ENCODE results near the gene COQ8B. TPM values are rescaled to one million over a fixed set of nuclear protein-coding genes. Genes with fewer than 3 reads are reported as not detected.

The COQ8B gene
- total RNA-seq, 1 donor from 2014 or later = 26.4 TPM

GRCh38 chr19:40690050-40690692 lies 26.5 kb downstream of the COQ8B start, which contains the start of gene NUMBL:
NUMBL (minus strand) TSS chr19:40690651; CDS start chr19:40690483, 168 bp downstream.
- peak within 1 kb of the TSS; percentile 93 for H3K4me3 Mint-ChIP-seq (ENCODE audit: unreplicated experiment)

DNA sequence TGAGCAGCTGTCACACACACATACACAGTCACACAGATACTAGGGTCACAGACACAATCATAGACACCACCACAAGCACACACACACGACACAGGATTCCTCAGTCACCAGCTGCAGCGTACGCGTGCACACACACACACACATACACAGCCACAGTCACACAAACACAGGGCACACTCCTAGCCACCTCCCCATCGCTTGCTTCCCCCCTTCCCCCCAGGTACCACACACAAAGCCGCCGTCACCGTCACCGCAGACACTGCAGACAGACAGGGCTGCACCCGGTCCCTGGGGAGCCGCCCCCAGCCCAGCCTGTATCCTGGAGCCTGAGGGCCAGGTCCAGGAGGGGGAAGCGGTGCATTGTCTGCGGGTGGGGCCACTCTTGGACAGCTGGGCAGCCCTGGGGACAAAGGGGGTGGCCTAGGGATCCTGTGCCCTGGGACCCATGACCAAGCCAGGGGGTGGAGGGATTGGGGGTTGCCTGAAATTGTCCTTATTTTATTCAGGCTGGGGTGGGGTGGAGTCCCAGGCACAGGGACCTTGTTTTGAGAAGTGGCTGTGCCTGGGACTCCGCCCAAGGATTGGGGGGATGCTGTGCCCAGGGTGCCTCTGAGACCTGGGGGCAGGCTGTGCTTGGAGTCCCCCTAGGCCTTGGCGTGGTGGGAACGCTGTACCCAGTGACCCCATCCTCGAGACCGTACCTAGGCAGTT lies 27.2 kb downstream of the COQ8B start:
- H3K4me3 Mint-ChIP-seq (ENCODE audit: unreplicated experiment) = no peak overlapping the region

More at GRCh38 chr19:40690050-40690692, 26.5 kb downstream of the COQ8B start, which contains the start of gene NUMBL:
- H3K27me3 Mint-ChIP-seq (ENCODE audit: unreplicated experiment) = peaks cover 13% of the 10 kb centered on the region
- H3K4me1 Mint-ChIP-seq (ENCODE audit: unreplicated experiment) = no peaks in the 10 kb centered on the region
- TF ChIP-seq CTCF (IDR thresholded peaks at IDR 0.05; ENCODE audit: unreplicated experiment) = no peak
- no peaks in the 10 kb centered on the region for H3K9me3 Mint-ChIP-seq (ENCODE audit: unreplicated experiment)
- DNase-seq (ENCODE audit: low spot score) = no peak
- peak within 1 kb of the TSS; percentile 74 for H3K27ac Mint-ChIP-seq (ENCODE audit: unreplicated experiment)
- H3K36me3 Mint-ChIP-seq (ENCODE audit: low read depth, unreplicated experiment) = peaks cover 11% of the 10 kb centered on the region

GRCh38 chr19:40688987-40689338 lies 27.7 kb downstream of the COQ8B start:
- no peak for DNase-seq (ENCODE audit: low spot score)
- H3K27ac Mint-ChIP-seq (ENCODE audit: unreplicated experiment) = no peak overlapping the region
- no peaks in the 10 kb centered on the region for H3K9me3 Mint-ChIP-seq (ENCODE audit: unreplicated experiment)
- peaks cover 11% of the 10 kb centered on the region for H3K36me3 Mint-ChIP-seq (ENCODE audit: low read depth, unreplicated experiment)
- no peak overlapping the region for H3K4me3 Mint-ChIP-seq (ENCODE audit: unreplicated experiment)
- no peaks in the 10 kb centered on the region for H3K4me1 Mint-ChIP-seq (ENCODE audit: unreplicated experiment)
- TF ChIP-seq CTCF (IDR thresholded peaks at IDR 0.05; ENCODE audit: unreplicated experiment) = no peak
- peaks cover 11% of the 10 kb centered on the region for H3K27me3 Mint-ChIP-seq (ENCODE audit: unreplicated experiment)

More for the DNA sequence above, 27.2 kb downstream of the COQ8B start:
- Mint-ChIP-seq H3K36me3 (ENCODE audit: low read depth, unreplicated experiment) (peaks cover 14% of the 10 kb centered on the region), H3K27ac (ENCODE audit: unreplicated experiment) (no peak overlapping the region), H3K9me3 (ENCODE audit: unreplicated experiment) (no peaks in the 10 kb centered on the region), H3K4me1 (ENCODE audit: unreplicated experiment) (no peaks in the 10 kb centered on the region), H3K27me3 (ENCODE audit: unreplicated experiment) (peaks cover 13% of the 10 kb centered on the region)
- TF ChIP-seq CTCF (IDR thresholded peaks at IDR 0.05; ENCODE audit: unreplicated experiment) = no peak
- no peak for DNase-seq (ENCODE audit: low spot score)

DNA sequence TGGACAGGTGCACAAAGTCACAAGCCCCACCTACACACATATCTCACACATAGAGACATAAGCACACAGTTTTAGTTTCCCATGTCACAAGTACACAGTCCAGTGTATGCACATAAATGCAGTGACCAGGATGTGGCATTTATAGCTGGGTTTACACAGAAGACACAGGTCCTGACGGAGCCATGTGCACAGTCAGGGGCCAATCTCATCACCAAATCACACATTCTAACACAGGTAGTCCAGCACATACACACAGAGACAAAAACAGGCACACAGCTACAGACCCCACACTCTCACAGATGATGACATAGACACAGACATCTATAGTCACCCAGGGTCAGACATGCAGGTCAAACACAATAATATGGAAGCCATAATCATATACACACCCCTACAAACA lies 28.4 kb downstream of the COQ8B start:
- peaks cover 11% of the 10 kb centered on the region for H3K27me3 Mint-ChIP-seq (ENCODE audit: unreplicated experiment)
- TF ChIP-seq CTCF (IDR thresholded peaks at IDR 0.05; ENCODE audit: unreplicated experiment) = no peak
- no peak overlapping the region for H3K4me3 Mint-ChIP-seq (ENCODE audit: unreplicated experiment)

GRCh38 chr19:40687525-40688016 lies 29.1 kb downstream of the COQ8B start:
- H3K4me1 Mint-ChIP-seq (ENCODE audit: unreplicated experiment) = no peaks in the 10 kb centered on the region
- H3K9me3 Mint-ChIP-seq (ENCODE audit: unreplicated experiment) = no peaks in the 10 kb centered on the region

More for the DNA sequence above, 28.4 kb downstream of the COQ8B start:
- Mint-ChIP-seq H3K36me3 (ENCODE audit: low read depth, unreplicated experiment) (peaks cover 11% of the 10 kb centered on the region), H3K27ac (ENCODE audit: unreplicated experiment) (no peak overlapping the region), H3K4me1 (ENCODE audit: unreplicated experiment) (no peaks in the 10 kb centered on the region), H3K9me3 (ENCODE audit: unreplicated experiment) (no peaks in the 10 kb centered on the region)
- DNase-seq (ENCODE audit: low spot score) = no peak

More at GRCh38 chr19:40687525-40688016, 29.1 kb downstream of the COQ8B start:
- Mint-ChIP-seq H3K27me3 (ENCODE audit: unreplicated experiment) (peaks cover 12% of the 10 kb centered on the region), H3K4me3 (ENCODE audit: unreplicated experiment) (no peak overlapping the region), H3K36me3 (ENCODE audit: low read depth, unreplicated experiment) (peaks cover 11% of the 10 kb centered on the region), H3K27ac (ENCODE audit: unreplicated experiment) (no peak overlapping the region)
- DNase-seq (ENCODE audit: low spot score) = no peak
- no peak for TF ChIP-seq CTCF (IDR thresholded peaks at IDR 0.05; ENCODE audit: unreplicated experiment)
